HUES64 (cell line): ENCODE data around the gene OPCML.
A peak's percentile ranks its signal among the peaks of the same experiment; 100 is the strongest.

Experiments
- H3K27ac ChIP-seq: 2 replicates; pipeline ENCODE4 v1.7.0; 2013; ENCODE audit warnings: low read depth, low read length, inconsistent platforms
- H3K27me3 ChIP-seq: 2 replicates; pipeline ENCODE4 v1.6.1; 2013; ENCODE audit warnings: mild to moderate bottlenecking, low read length; ENCODE audit not compliant: insufficient read depth
- H3K36me3 ChIP-seq: 2 replicates; pipeline ENCODE4 v1.6.1; 2013; ENCODE audit warnings: mild to moderate bottlenecking, low read length; ENCODE audit not compliant: insufficient read depth
- H3K4me1 ChIP-seq: 2 replicates; pipeline ENCODE4 v1.6.1; 2013; ENCODE audit warnings: mild to moderate bottlenecking, low read length, moderate library complexity; ENCODE audit not compliant: insufficient read depth
- H3K4me3 ChIP-seq: 2 replicates; pipeline ENCODE4 v1.5.1; 2013; ENCODE audit warnings: mild to moderate bottlenecking, low read length, moderate library complexity
- H3K9ac ChIP-seq: 2 replicates; pipeline ENCODE4 v1.6.1; 2013; ENCODE audit warnings: mild to moderate bottlenecking, low read depth, low read length
- H3K9me3 ChIP-seq: 2 replicates; pipeline ENCODE4 v1.6.1; 2013; ENCODE audit warnings: low read depth, low read length; ENCODE audit not compliant: insufficient read depth
- WGBS: fragments of 150-250, 120-280 bp; methylation state at CpG from one replicate; pipeline ENCODE4 v1.1.7; 2013; ENCODE audit warnings: missing lambda C conversion rate; 5-methylcytosine and 5-hydroxymethylcytosine counted together

OPCML gene

DNA sequence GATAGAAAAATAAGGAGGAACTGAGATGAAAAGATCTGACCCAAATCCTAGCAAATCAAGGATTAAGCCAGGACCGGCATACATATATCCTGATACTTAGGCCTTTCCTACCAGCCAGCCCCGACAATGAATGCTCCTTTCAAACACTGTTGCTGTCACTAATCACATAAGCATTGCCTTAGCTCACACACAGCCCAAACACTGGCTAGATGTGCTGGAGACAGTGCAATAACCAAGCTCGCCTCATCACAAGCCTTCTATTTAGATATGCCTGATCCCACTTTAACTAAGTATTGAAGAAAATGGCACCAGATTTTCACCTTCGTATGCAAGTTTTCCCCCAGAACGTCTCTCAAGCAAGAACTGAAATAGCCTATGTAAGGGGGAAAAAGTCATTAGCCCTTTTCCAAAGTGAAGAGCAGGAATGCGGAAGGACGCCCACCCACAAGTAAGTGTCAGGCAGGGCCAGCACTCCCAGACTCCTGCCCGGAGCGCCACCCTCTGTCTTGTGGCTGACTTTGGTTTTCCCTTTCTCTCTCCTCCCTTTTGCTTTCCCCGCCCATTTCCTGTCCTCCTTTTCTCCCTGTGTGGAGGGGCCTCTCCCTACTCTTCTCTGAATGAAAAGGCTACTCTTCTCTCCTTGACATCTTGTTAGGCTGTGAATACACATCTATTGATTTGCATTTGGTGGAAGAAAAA, 8.9 kb upstream of the OPCML start:
- Histone ChIP-seq H3K36me3 (no peaks in the 10 kb centered on the region), H3K27ac (peak overlapping the region; percentile 87), H3K9me3 (no peaks in the 10 kb centered on the region), H3K9ac (peak overlapping the region; percentile 58; the same call in 1 of the 2 replicates), H3K4me3 (no peak overlapping the region), H3K27me3 (no peaks in the 10 kb centered on the region), H3K4me1 (peaks cover 53% of the 10 kb centered on the region)
- 19% methylated on average over 10 of the region's 10 CpGs for WGBS

DNA sequence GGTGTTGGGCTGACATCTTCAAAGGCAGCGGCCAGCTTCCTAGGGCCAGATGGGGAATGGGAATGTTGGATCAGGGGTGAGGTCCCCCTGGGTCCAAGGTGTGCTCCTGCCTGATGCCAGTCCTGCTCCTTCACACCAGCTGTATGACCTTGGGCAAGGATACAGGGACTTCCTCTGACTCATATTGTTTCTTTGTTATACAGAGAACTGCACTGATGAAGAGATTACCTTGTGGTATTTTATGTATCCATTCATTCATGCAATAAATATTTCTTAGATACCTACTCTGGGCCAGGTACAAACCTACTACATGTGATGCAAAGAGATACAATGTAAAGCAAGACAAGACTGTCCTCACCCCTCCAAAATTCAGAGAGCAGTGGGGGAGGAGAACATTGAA, 3.9 kb upstream of the OPCML start:
- peaks cover 31% of the 10 kb centered on the region for H3K27me3 ChIP-seq
- H3K9ac ChIP-seq, result no peak overlapping the region
- H3K9me3 ChIP-seq, result no peaks in the 10 kb centered on the region
- H3K4me3 ChIP-seq, result no peak overlapping the region
- H3K4me1 ChIP-seq, result peaks cover 36% of the 10 kb centered on the region
- WGBS, result 96% methylated on average over 1 of the region's 1 CpG
- no peaks in the 10 kb centered on the region for H3K36me3 ChIP-seq
- no peak overlapping the region for H3K27ac ChIP-seq

DNA sequence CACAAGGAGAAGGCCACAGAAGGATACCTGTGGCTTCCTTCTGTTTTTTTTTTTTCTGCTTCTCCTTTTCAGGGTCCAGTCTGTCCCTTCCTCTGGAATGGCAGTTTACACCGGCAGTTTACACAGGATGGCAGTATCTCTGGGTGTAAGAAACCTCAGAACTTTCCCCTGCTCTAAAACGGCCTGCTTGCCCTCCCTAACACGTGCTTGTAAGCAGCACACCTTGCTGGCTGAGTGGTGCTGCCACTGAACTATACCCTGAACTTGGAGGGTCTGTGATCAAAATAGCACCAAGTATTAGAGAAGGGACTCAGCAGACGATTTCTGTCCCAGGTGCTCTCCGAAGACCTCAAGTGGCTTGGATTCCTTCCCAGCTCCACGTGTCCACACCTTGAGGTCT, 904 bp upstream of the OPCML start:
- 66% methylated on average over 6 of the region's 6 CpGs for WGBS
- Histone ChIP-seq H3K9ac (no peak overlapping the region), H3K36me3 (no peaks in the 10 kb centered on the region), H3K4me3 (no peak overlapping the region), H3K27ac (no peak overlapping the region), H3K9me3 (no peaks in the 10 kb centered on the region), H3K27me3 (peaks cover 40% of the 10 kb centered on the region), H3K4me1 (peaks cover 39% of the 10 kb centered on the region)

DNA sequence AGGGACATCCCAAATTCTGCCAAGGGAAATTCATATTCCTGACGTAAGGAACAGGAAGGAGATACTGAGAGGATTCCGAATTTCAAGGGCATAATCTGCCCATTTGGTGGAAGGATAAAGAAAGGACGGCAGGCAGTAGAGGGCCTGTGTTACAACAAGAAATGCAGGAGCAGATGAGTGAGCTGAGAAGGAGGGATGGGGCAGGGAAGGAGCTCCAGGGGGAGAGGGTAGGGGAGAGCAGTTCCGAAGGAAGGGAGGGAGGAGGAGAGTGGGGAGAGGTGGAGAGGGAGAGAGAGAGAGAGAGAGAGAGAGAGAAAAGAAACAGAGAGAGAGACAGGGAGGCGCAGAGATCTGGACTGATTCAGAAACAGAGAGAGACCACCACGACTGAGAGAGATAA, 843 bp downstream of the OPCML start:
- Histone ChIP-seq H3K27ac (peak overlapping the region; percentile 50; the same call in 1 of the 2 replicates), H3K27me3 (peaks cover 40% of the 10 kb centered on the region), H3K4me3 (peak overlapping the region; percentile 67), H3K4me1 (peaks cover 39% of the 10 kb centered on the region), H3K9ac (peak overlapping the region; percentile 29; the same call in 1 of the 2 replicates), H3K9me3 (no peaks in the 10 kb centered on the region), H3K36me3 (no peaks in the 10 kb centered on the region)
- 8% methylated on average over 6 of the region's 6 CpGs for WGBS

DNA sequence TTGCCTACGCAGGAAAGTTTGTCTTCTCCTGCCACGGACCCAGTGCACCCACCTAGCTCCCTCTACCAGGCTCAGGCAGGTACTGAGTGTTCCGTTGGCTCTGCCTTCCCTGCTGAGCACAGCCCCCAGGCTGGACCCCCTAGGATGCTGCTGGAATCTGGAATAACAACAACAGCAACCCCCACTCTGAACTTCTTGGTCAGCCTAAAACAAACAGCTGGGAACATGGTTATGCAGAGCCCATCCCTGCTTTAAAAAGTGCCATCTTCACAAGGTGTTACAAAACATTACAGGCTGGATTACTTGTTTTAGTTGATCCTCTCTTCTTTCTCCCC, 1.8 kb downstream of the OPCML start:
- Histone ChIP-seq H3K27me3 (peaks cover 40% of the 10 kb centered on the region), H3K9me3 (no peaks in the 10 kb centered on the region), H3K36me3 (no peaks in the 10 kb centered on the region), H3K4me3 (peak overlapping the region; percentile 67), H3K4me1 (peaks cover 34% of the 10 kb centered on the region), H3K27ac (peak overlapping the region; percentile 71; the same call in 1 of the 2 replicates), H3K9ac (no peak overlapping the region)
- WGBS, result 0% methylated on average over 3 of the region's 3 CpGs

DNA sequence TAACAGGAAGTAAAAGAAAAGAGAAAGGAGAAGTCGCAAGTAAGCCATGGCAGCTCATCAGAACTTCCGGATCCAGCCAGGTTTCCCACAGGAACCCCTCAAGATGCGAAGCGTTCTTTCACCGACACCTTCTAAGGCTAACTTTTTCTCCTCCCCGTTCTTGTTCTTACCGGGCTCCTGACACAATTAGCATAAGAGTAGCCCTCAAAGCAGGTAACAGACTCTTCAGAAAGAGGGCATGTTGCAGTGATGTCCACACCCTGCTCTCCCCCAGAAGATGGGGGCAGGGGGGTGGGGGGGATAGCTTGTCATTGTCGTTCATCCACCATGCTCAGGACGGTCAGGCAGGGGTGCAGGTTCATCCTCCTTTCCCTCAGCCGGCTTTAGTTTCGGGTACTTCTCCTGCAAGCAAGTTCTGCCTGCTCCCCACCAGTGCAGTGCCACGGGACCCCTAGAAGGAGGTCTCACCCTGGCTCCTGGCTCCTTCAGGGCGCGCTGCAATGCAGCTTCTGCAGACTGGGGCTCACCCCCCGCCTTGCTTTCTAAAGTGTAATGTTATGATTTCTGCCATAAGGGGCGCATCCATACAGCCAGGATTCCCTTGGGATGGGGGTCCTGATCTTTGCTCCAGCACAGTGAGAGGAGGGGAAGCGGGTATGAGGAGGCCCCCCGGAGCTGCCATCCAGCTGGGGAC, 2.3 kb downstream of the OPCML start:
- peak overlapping the region; percentile 67 for H3K4me3 ChIP-seq

DNA sequence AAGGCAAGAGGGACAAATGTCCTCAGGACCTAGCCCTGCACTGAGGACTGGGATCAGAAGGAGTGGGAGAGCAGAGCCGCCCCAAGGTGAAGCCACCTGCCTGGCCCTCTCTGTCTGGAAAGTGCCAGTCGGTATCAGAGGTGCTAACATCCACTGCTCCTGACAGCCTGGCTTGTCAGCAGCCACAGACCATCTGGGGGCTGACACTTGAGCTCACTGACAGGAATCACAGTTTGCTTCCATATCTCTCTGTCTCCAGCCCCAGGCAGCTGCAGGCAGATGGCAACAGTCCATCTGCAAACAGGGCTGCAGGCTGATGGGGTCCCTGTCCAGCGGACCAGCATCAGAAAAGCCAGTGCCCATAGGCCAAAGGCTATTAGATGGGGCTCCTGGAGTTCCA, 5.5 kb downstream of the OPCML start:
- H3K9me3 ChIP-seq, result no peaks in the 10 kb centered on the region
- peaks cover 23% of the 10 kb centered on the region for H3K4me1 ChIP-seq
- H3K27me3 ChIP-seq, result peaks cover 14% of the 10 kb centered on the region
- WGBS, result 87% methylated on average over 3 of the region's 3 CpGs
- H3K27ac ChIP-seq, result no peak overlapping the region
- H3K4me3 ChIP-seq, result no peak overlapping the region
- no peaks in the 10 kb centered on the region for H3K36me3 ChIP-seq
- no peak overlapping the region for H3K9ac ChIP-seq

More for the DNA sequence above, 2.3 kb downstream of the OPCML start:
- WGBS, result 13% methylated on average over 18 of the region's 18 CpGs
- Histone ChIP-seq H3K27ac (peak overlapping the region; percentile 71; the same call in 1 of the 2 replicates), H3K4me1 (peaks cover 34% of the 10 kb centered on the region), H3K27me3 (peaks cover 40% of the 10 kb centered on the region), H3K9me3 (no peaks in the 10 kb centered on the region), H3K9ac (0 out of 2 replicates have a peak overlapping the region, but pooled peaks have one; percentile 12), H3K36me3 (no peaks in the 10 kb centered on the region)

DNA sequence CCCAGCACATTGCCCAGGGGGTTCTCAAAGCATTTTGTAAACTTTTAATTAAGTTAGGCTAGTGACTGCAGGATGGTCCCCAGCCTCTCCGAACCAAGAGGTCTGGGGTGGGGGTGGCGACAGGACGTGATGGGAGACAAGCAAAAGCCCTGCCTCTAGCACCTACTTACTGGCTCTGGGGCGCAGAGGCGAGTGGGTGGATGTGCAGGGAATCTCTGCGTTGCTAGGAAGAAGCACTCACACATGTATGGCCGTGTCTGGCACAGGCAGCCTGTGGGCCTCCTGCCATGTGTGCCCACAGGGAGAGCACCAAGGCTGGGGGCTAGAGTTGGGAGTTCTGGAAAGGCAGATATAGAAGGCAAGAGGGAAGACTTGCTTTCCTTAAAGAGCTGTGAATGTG, 6.3 kb downstream of the OPCML start:
- 86% methylated on average over 7 of the region's 7 CpGs for WGBS

DNA sequence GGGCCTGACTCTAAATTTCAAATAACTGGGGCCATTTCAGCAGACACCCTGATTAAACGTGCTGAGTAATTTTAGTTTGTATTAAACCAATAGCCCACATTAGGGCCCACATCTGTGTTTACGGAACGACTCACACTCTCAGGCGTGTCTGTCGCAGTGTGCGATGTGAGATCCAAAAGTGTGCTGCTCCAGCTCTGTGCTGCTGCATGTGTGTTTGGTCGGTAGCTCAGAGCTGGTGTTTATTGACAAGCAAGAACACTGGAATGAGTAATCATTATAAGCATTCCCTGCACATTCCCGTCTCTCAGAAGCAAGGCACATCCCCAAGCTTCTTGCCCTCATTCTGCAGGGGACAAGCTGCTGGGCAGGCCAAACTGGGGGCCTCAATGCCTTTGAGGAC, 7.8 kb downstream of the OPCML start:
- Histone ChIP-seq H3K27ac (no peak overlapping the region), H3K36me3 (no peaks in the 10 kb centered on the region), H3K27me3 (peaks cover 2% of the 10 kb centered on the region; the same call in 1 of the 2 replicates), H3K4me3 (no peak overlapping the region), H3K4me1 (peaks cover 8% of the 10 kb centered on the region), H3K9ac (no peak overlapping the region), H3K9me3 (no peaks in the 10 kb centered on the region)
- WGBS, result 95% methylated on average over 8 of the region's 8 CpGs

More for the DNA sequence above, 6.3 kb downstream of the OPCML start:
- no peaks in the 10 kb centered on the region for H3K36me3 ChIP-seq
- no peaks in the 10 kb centered on the region for H3K9me3 ChIP-seq
- H3K4me3 ChIP-seq, result no peak overlapping the region
- peaks cover 19% of the 10 kb centered on the region for H3K4me1 ChIP-seq
- H3K9ac ChIP-seq, result no peak overlapping the region
- H3K27me3 ChIP-seq, result peaks cover 7% of the 10 kb centered on the region; the same call in 1 of the 2 replicates
- no peak overlapping the region for H3K27ac ChIP-seq

DNA sequence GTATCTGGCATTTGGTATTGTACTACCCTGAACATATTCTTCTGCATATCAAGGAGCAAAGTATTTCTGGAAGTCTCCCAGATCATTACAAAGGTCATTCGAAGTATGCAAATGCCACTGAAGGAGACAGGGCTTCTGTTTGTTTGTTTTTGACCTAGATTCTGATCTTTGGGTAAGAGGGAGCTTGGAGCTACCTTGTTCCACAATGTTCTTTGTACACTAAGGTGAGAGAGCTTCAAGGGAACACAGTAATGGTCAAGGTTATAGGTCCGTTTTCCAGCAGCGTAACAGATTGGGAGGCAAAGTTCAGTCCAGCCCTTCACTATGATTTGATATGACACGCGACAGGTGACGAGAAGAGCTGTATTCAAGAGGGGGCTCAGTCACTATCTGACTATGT, 10.0 kb downstream of the OPCML start:
- Histone ChIP-seq H3K9ac (no peak overlapping the region), H3K36me3 (no peaks in the 10 kb centered on the region), H3K27me3 (no peaks in the 10 kb centered on the region), H3K27ac (no peak overlapping the region), H3K4me1 (no peaks in the 10 kb centered on the region), H3K4me3 (no peak overlapping the region), H3K9me3 (no peaks in the 10 kb centered on the region)
- WGBS, result 93% methylated on average over 6 of the region's 6 CpGs

DNA sequence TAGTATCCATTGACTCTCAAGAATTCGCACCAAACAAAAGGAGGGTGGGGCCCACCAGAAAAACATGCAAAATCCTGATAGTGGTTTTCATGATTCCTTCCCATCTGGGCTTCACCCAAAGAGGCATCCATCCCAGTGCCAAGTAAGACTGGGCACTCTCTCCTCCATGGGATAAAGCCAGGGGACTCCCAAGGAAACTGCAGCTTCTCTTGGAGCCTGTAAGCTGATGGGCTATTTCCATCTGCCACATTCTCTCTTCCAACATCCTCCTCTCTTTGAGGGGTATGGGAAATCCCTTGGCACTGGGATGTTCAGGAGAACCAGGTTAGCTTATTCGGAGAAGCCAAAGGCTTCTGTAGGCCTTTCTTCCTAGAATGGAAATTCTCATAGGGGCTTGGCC, 10.8 kb downstream of the OPCML start:
- WGBS, result 93% methylated on average over 2 of the region's 2 CpGs
- no peaks in the 10 kb centered on the region for H3K27me3 ChIP-seq
- no peaks in the 10 kb centered on the region for H3K4me1 ChIP-seq
- no peak overlapping the region for H3K27ac ChIP-seq
- no peaks in the 10 kb centered on the region for H3K9me3 ChIP-seq
- H3K4me3 ChIP-seq, result no peak overlapping the region
- no peaks in the 10 kb centered on the region for H3K36me3 ChIP-seq
- no peak overlapping the region for H3K9ac ChIP-seq
